GM19099 (cell line): ENCODE data around the gene MTRF1L.

Source experiments
- POLR2A ChIP-seq: IDR thresholded peaks from 3 replicates; pipeline ENCODE4 v1.6.1; 2011; ENCODE audit warnings: low read depth; ENCODE audit not compliant: insufficient read length; ENCODE audit errors: extremely low read depth

The MTRF1L gene

DNA sequence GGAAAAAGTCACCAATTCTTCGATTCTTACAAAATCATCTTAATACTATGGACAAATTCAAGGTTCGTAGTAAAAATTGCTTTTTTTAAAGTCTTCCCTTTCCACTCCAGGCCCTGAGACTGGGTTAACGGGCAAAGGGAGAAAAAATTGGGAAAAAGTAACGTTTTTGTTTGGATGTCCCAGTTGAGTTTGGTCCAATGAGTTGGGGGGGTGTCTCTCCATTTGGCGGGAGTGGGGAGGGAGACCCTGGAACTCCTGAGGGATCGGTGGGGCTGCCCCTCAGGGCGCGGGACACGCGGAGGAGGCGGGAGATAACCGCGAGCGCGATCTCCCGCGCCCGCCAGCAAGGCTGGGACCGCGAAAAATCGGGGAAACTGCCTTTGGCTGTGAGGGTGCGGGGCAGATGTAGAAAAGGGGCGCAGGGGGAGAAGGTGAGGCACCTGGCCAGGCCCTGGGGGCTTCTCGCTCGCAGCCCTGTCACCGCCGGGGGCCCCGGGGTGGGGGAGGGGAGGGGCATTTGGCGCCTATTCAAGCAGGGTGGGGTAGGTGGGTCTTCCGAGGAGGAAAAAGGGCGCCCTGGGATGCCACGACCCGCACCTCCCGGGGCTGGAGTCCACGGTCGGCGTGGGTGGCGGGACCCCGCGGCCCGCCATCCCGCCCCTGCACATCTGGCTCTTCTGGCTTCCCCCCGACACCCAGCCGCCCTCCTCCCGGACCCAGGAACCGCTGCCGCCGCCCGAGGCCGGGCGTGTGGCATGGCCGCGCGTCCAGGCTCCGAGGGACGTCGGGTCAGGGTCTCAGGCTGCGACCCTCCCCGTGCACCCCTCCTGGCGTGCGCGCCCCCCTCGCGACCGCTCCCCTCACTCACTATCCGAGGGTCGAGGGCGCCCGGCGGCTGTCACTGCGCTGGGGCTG lies 20.3 kb downstream of the MTRF1L start:
- no peak for TF ChIP-seq POLR2A

DNA sequence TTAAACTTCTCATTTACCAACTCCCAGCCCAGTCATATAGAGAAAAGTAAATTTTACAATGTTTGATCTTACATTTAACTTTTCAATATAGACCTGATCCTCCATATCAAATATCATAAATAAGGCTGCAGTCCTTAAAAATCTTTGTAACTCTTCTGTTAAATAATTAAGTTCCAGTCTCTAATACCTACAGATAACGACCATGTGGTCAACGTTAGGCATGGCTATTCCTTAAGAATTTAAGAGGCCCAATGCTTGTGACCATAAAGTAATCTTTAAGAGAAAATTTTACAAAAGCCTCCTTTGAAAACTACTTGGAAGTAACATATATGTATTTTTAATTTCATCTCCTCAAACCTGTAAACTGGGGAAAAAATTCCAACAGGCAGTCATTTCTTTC lies 21.3 kb downstream of the MTRF1L start:
- TF ChIP-seq POLR2A, result no peak

- no peak for TF ChIP-seq POLR2A
These were observed 21.9 kb downstream of the MTRF1L start for GRCh38 chr6:152980656-152981055.

- no peak for TF ChIP-seq POLR2A
These were observed 23.4 kb downstream of the MTRF1L start for GRCh38 chr6:152979116-152979515.

GRCh38 chr6:152978058-152978457 lies 24.5 kb downstream of the MTRF1L start:
- no peak for TF ChIP-seq POLR2A

GRCh38 chr6:152977556-152977955 lies 25.0 kb downstream of the MTRF1L start:
- no peak for TF ChIP-seq POLR2A

DNA sequence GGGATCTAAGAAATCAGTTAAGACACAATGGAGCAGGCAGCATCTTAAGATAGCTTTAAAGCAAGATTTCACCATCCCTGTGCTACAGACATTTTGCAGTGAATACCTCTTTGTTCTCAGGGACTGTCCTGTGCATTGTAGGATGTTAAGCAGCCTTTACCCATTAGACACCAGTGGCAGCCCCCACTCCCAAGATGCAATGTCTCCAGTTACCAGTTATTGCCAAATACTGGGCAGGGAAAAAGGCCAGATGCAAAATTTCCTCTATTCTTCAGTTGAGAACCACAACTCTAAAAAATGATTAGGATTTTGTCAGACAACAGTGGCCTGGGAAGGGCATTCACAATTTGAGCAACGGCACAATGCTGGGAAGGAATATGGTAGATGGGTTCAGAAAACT lies 25.8 kb downstream of the MTRF1L start:
- no peak for TF ChIP-seq POLR2A

DNA sequence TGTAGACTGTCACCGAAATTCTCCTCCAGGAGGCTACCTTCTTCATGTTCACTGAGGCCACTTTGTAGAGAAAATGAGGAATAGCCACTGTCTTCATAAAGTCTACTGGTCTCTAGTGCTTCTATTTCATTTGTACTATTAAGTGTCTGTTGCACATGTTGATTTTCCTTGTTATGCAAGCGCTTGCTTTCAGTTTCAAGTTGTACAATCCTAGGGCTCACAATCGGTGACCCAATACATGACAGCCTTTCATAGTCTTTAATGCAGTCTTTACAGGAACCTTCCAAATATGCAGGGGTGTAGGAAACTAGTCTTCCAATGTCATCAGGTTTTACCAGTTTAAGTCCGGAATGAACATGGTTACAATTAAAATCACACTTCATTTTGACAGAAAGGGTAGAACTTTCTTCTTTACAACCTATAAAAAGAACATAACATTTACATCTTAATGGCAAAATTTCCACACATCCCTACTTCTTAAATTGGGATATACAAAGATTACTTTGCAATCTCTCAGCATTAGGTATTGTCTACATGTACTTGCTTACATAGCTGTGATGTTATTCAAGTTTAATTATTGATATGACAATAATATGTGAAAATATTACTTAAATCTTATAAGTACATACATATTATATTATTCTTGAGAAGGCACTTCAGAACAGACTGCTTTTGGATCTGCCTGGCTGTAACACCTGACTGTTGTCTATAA lies 27.1 kb downstream of the MTRF1L start:
- no peak for TF ChIP-seq POLR2A

DNA sequence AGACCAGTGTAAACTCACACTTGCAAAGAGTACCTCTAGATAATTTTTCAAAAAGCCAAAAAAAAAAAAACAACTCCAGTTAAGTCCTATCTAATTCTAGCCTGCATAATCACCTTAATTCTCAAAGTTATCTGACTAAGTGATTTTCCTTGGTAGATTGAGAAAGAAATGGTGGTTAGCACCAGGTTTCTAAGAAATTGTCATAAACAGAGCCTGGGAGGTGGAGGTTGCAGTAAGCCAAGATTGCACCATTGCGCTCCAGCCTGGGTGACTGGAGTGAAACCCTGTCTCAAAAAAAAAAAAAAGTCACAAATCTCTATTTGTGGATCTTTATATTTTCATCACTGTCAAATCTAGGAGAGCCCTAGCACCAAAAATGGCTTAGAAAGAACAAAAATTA lies 28.6 kb downstream of the MTRF1L start:
- TF ChIP-seq POLR2A, result no peak

DNA sequence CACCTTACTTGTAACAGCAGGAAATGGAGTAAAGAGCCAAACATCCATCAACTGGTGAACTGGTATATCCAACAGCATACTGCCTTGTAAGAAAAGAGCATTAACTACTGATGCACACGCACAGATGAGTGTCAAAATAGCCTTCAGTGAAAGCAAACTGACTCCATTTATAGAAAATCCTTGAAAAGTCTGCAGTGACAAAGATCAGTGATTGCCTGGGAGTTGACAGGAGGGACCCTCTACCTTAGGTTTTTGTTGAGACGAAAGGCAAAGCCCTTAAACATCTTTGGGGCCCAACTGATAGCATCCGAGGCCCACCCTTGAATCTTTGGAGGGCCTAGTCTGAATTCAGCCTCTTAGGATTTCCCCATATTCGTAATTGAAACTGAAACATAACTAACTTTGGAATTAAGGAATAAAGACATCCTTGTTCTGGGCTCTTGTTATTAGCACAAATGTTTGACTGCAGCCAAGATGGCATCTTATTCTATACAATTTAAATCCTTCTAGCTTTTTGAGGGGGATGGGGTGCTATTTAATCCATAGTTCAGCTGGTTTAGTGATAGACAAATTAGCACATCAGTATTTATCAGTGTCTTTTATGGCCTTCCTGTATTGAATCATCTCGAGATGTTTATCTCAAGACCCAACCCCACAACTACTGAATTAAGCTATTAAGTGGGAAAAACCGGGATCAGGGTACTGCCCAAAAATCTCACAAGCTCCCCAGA lies 32.7 kb downstream of the MTRF1L start:
- no peak for TF ChIP-seq POLR2A

GRCh38 chr6:152959333-152959732 lies 43.2 kb downstream of the MTRF1L start:
- no peak for TF ChIP-seq POLR2A

- no peak for TF ChIP-seq POLR2A
These were observed 44.7 kb downstream of the MTRF1L start for GRCh38 chr6:152957796-152958195.

- TF ChIP-seq POLR2A, result no peak
These were observed 48.1 kb downstream of the MTRF1L start for GRCh38 chr6:152954443-152954842.

DNA sequence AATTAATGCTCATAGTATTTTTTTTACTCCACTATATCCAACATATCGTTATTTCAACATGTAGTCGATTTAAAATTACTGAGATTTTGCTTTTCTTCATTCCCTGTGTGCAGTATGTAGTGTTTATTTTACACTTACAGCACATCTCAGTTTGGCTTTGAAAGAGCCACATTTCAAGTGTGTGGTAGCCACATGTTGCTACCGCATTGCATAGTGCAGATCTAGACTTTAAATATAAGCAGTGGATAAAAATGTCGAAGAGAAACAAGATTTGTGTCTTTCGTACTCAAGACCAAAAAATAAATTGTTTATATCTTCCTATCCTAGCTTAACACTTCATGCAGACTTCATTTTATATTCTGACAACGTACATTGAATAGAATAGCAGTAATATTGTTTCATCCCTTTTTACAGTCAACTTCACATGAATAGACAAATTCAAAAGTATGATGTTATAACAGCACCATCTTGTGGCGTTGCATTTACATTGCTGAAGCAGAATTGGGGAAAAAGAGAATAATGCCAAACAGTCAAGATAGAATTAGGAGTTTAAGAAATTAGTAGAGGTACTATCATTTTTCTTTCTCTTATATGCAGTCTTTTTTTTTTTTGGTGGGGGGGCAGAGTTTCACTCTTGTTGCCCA lies 49.5 kb downstream of the MTRF1L start:
- TF ChIP-seq POLR2A, result no peak

- no peak for TF ChIP-seq POLR2A
These were observed 50.5 kb downstream of the MTRF1L start for GRCh38 chr6:152952045-152952444.
